H1 (cell line): ENCODE measurements around the gene TIGD2.

ENCODE experiments used
- EGR1 ChIP-seq: IDR thresholded peaks from 2 replicates; pipeline ENCODE4 v1.6.1; 2011; ENCODE audit warnings: low read depth, low read length, borderline replicate concordance
- POLR2AphosphoS5 ChIP-seq: IDR thresholded peaks from 2 replicates; pipeline ENCODE4 v1.6.1; 2011; ENCODE audit warnings: low read depth, low read length

- TF ChIP-seq EGR1 (no peak), POLR2AphosphoS5 (no peak)
These were observed 46.2 kb downstream of the TIGD2 start for GRCh38 chr4:89157488-89158024.
